HG03066 (cell line): ENCODE data around the gene CHM.
"Not testable (repeated sequence)": the region's sequence is repeated elsewhere in the genome, so short reads cannot be mapped to it uniquely, and the experiment has no call there.

ENCODE experiments used
- ATAC-seq: cut with Tn5 transposase; IDR thresholded peaks from one replicate; pipeline ENCODE4 v1.9.1; 2021; ENCODE audit warnings: low read depth; ENCODE audit not compliant: unreplicated experiment

The CHM gene, protein sequence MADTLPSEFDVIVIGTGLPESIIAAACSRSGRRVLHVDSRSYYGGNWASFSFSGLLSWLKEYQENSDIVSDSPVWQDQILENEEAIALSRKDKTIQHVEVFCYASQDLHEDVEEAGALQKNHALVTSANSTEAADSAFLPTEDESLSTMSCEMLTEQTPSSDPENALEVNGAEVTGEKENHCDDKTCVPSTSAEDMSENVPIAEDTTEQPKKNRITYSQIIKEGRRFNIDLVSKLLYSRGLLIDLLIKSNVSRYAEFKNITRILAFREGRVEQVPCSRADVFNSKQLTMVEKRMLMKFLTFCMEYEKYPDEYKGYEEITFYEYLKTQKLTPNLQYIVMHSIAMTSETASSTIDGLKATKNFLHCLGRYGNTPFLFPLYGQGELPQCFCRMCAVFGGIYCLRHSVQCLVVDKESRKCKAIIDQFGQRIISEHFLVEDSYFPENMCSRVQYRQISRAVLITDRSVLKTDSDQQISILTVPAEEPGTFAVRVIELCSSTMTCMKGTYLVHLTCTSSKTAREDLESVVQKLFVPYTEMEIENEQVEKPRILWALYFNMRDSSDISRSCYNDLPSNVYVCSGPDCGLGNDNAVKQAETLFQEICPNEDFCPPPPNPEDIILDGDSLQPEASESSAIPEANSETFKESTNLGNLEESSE

DNA sequence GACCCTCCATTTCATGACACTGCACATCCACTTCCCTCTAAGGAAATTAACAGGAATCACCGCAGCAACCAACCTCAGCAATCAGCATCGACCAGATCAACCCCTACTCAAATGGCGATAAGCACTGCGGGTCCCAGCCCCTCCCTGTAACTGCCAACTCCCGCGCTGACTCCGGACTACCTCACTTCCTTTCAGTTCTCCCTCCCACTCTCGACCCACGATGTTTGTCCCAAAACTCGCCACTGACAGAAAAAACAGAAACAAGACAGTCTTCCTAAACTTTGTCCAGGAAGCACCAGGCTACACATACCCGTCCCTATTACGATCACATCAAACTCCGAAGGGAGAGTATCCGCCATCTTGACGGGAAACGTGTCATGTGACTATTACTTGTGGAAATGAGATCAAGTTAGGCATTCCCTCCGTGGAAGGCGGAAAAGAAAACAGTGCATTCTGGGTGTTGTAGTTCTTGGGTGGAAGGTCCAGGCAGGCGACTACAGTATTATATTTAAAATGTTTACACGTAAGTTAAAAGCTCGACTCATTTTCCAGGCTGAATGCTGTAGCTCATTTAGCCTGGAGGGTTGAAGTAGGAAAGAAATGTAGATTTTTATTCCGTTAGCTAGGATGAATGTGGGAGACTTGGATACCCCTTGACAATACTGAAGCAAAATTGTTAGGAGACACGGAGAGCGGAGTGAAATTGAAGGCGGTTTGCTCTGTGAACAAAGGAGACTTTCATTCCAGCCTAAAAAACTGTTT is at the start of gene CHM:
CHM (minus strand) TSS at position 385 of the 762 bp plus-strand sequence; CDS start at position 359, 26 bp downstream.
- peak; percentile 99 for ATAC-seq

DNA sequence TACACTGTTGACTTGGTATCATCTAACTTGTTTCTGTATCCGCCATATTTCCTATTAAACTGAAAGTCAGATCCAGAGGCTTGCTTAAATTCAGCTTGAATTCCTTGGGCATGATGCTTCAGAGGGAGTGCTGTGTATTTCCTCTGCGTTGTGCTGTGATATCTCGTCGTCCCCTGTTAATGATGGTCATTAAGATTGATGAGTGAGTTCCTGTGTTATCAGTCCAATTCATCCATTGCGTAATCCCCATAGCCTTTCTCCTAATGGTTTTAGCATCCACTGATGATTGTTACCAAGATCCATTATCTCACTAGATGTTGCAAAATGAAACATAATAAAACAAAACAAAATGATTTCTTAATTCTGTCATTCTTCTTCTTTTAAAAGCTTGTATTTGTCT is 31.3 kb upstream of the CHM start:
- no peak for ATAC-seq

DNA sequence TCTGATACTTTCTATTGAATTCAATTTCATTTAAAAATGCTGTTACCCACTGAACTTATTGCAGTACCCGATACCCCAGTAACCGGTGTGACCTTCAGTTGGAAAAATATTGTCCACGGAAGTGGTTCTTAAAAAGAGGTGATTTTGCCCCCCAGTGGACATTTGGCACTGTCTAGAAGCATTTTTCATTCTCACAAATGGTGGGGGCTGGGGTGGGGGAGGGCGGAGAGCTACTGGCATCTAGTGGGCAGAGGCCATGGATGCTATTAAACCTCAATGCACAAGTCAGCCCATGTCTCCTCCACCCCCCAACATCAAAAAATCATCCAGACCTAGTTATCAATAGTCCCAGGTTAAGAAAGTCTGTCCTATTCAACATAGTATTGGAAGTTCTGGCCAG is 19.6 kb upstream of the CHM start:
- ATAC-seq: no peak

DNA sequence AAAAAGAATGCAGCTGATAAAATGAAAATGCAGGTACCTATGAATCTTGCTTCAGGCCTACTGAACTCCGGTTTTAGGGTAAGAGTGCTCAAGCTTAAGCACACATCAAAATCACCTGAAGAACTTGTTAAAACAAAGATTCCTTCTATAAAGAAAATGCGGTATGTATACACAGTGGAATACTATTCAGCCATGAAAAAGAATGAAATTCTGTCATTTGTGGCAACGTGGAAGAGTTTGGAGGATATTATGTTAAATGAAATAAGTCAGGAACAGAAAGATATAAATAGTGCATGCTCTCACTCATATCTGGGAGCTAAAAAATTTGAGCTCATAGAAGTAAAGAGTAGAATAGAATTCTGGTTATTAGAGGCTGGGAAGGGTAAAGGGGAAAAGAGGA is 14.0 kb upstream of the CHM start:
- ATAC-seq: no peak

DNA sequence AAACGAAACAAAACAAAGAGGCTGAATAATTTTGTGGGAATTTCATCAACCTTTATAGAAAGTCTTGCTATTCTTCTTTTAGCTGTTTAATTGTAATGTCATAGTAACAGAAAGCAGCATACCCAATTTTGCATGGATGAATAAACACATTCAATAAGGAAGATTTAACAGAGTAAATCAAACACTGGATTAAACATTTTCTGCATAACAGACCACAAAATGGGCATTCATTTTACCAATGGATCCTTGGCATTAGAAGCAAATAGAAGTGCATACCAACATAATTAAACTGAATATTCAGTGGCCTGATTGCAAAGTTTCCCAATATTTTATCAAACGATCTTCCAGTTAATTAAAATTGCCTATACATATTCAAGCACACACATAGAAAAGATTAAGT is 4.4 kb upstream of the CHM start:
- no peak for ATAC-seq

DNA sequence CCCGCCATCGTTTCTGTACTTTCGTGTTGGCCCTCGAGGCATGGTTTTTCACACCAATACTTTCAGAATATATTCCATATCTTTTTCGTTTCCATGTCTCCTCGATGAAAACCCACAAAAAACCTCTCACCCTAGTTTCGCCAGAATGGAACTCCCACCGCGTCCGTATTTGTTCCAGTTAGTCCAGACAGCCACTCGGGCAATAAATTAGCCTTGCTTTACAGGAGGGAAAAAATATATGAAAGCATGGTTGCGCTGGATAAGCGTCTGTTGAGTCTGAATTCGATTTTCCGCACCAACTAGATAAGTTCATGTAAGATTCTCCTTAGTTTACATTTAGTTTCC is 550 bp upstream of the CHM start:
- no peak for ATAC-seq

DNA sequence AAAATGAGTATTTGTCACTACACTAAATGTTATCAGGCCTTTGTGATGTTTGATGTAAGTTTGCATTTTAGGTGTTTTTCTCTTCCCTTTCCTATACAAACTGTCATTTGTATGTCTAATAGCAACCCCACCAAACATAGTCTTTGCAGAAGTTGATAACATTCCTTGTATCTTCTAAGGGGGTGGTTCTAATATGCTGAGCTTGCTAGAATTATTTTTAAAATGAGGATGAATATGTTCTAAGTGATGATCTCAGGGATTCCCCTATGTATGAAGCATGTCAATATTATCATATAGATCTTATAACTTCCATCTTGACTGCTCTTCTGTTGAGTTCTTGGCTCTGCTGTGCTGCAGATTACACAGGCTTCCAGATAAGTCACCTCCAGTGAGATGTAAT is 3.1 kb downstream of the CHM start:
- no peak for ATAC-seq

DNA sequence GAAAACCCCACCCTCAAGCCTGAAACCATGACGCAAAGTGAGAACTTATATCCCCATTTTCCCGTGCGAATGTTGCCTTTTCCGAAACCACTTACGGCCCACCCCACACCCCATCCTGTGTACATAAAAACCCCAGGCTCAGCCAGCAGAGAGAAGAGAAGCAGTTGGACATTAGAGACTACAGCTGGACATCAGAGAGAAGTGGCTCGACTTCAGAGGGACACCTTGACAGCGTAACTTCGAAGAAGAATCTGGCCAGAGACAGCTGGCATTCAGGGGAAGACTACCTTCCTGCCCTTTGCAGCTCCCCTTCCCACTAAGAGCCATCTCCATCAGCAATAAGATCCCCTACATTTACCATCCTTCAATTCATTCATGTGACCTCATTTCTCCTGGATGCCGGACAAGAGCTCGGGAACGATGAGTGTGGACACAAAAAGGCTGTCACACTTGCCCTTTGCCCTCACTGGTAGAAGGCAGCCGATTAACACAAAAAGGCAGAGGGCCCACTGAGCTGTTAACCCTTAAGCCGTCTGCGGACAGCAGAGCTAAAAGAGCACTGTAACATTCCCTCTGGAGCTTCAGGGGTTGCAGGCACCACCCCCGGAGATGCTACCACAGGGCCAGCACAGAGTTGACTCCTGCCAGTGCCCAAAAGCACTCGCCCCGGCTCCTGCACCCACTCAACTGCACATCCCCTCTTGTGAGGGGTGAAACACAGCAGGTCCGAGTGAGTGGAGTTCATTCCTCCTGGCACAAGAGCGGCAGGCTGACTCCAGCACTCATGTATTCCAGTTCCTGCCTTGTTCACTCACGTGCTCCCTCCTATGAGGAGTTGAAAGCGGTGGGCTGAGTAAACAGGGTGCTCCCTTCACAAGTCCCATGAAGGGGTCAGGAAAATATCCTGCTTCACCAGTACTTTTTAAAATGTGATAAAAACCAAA is 7.5 kb downstream of the CHM start:
- ATAC-seq: no peak

DNA sequence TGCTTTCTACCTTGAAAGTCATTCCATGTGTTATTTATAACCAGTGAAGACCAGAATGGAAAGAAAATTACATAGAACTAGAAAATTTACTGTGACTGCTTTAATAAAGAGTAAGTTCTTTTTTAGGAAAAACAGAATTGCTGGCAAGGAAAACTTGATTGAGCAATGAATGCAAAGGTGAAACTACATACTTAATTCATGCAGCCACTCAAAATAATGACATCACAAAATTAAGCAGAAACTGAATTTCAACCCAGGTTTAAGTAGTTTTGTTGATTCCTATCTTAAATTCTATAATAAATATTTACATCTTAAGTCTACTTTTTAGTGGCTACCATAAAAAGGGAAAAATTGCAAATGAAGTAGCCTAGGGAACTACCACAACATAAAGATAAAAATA is 14.0 kb downstream of the CHM start:
- ATAC-seq: no peak

DNA sequence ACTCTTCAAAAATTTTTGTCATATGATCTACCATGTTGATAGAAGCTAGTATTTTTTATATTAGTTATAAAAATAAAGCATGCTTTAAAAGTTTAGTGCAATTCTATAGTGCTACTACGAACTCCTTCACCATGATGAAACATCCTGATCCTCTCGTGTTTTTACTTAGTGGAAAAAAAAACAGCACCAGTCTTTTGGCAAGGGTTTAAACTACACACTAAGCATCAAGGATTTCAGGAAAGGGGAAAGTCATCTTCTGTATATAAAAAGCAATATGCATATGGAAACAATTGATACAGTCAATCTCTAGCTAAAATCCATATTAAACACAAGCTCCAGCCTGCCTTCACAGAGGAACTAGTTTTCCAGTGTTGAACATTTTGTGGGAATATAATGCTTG is 18.7 kb downstream of the CHM start:
- ATAC-seq: no peak

DNA sequence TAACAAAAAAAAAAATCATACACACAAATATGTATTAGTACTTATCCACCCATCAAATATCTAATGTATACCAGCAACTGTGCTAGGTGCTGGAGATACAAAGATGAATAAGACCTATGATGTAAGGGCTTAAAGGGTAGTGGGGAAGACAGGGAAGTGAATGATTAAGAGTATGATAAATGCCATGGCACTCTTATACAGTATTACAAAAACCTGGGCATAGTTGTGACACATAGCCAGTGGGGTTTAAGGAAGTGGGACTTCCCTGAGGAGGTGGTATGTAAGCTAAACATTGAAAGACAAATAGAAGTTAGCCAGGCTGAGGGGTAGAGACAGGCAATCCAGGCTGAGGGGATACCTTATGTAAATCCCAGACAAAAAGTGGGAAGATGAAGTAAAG is 23.5 kb downstream of the CHM start:
- ATAC-seq: no peak

DNA sequence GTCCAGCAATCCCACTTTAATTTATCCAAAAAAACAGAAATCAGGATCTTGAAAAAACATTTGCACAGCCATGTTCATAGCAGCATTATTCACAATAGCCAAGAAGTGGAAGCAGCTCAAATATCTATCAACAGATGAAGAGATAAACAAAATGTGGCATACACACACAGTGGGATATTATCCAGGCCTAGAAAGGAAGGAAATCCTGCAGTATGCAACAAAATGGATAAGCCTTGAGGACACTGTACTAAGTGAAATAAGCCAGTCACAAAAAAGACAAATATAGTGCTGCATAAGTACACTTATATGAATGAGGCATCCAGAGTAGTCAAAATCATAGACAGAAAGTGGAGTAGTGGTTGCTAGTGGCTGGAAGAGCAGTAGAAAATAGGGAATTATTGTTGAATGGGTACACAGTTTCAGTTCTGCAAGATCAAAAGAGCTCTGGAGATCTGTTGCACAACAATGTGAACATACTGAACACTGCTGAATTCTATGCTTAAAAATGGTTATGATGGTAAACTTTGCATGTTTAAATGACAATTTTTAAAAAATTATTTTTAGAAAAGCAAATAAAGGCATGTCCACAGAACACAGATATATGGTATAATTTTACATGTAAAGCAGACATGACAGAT is 25.6 kb downstream of the CHM start:
- no peak for ATAC-seq

DNA sequence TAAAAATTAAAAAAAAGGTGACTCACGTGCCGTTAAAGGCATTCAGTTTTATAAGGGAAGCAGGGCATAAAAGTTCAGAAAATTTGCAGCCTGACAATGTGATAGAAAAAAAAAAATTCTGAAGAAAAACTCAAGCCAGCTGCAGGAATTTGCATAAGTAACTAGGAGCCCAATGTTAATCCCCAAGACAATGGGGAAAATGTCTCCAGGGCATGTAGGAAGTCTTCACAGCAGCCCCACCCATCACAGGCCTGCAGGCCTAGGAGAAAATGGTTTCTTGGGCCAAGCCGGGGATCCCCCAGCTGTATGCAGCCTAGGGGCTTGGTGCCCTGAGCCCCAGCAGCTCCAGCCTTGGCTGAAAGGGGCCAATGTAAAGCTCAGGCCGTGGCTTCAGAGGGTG is 31.2 kb downstream of the CHM start:
- no peak for ATAC-seq

DNA sequence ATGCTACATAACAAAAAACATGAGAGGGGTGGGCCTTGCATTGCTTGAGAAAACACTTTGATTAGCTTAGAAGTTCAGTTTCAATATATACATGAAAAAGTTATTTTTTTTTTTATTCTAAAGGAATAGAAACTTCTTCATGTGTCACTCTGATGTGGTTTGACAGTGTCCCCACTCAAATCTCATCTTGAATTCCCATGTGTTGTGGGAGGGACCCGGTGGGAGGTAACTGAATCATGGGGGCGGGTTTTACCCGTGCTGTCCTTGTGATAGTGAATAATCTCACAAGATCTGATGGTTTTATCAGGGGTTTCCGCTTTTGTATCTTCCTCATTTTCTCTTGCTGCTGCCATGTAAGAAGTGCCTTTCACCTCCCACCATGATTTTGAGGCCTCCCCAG is 32.4 kb downstream of the CHM start:
- ATAC-seq: not testable (repeated sequence)

DNA sequence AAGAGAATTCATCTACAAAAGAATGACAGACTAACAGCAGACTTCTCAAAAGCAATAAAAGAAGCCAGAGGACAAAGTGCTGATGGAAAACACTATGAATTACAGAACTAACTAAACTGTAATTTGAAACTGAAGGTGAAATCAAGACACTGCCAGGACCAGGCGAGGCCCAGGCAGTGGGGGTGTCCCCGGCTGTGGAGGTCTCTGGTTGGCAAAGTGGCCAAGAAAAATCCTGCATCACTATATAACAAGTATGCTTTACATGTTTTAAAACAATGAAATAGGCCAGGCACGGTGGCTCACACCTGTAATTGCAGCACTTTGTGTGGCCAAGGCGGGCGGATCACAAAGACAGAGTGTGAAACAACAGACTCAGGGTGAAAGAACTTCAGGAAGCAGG is 32.9 kb downstream of the CHM start:
- ATAC-seq: no peak

DNA sequence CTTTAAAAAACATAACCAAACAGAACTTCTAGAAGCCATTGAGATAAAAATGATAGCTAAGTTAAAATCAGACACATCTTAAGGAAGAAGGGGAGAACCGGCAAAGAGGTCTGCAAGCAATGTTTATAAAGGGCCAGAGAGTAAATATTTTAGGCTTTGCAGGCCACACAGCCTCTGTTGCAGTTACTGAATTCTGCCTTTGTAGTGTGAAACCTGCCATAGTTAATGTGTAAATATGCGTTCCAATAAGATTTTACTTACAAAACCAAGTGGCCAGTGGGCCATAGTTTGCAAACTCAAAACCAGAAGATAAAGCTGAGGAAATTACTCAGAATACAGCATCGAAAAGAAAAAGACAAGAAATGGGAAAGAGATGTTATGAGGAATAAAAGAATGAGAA is 33.6 kb downstream of the CHM start:
- ATAC-seq: no peak

DNA sequence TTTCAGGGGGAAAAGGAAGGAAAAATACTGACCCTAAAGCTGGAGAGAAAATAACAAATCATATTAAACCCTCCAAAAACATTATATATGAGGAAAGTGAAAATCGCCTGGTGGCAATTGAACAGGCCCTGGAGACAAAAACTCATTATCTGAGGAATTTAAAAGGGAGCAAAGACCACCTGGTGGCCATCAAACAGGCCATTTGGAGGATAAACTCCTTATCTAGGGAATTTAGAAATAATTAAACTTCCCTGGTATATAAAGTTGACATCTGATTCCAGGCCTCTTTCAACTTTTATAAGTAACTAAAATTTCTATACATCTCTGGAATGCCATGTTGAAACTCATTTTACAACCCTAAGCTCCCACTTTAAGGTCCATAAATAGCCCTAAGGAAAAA is 35.2 kb downstream of the CHM start:
- ATAC-seq: no peak

DNA sequence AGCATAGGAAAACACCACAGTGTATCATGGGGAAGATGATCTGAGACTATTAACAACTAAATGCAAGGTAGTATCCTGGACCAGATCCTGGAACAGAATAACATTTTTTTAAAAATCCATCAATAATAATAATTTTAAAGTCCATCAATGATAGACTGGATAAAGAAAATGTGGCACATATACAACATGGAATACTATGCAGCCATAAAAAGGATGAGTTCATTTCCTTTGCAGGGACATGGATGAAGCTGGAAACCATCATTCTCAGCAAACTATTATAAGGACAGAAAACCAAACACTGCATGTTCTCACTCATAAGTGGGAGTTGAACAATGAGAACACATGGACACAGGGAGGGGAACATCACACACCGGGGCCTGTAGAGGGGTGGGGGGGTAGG is 37.6 kb downstream of the CHM start:
- ATAC-seq: not testable (repeated sequence)

DNA sequence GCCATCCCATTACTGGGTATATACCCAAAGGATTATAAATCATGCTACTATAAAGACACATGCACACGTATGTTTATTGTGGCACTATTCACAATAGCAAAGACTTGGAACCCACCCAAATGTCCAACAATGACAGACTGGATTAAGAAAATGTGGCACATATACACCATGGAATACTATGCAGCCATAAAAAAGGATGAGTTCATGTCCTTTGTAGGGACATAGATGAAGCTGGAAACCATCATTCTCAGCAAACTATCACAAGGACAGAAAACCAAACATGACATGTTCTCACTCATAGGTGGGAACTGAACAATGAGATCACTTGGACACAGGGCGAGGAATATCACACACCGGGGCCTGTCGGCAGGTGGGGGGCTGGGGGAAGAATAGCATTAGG is 39.5 kb downstream of the CHM start:
- not testable (repeated sequence) for ATAC-seq
